ENCODE data around the gene DNAJC6. TPM values are rescaled to one million over a fixed set of nuclear protein-coding genes. Genes with fewer than 3 reads are reported as not detected.

DNAJC6 gene
- polyA plus RNA-seq, 1 donor (not counting 4 experiments of a cell fraction or from before 2014, with no cell fraction given): 7.7 TPM

GRCh38 chr1:65398083-65398482, 88.7 kb downstream of the DNAJC6 start:
- H3K4me2 ChIP-seq (ENCODE audit: control insufficient read depth, extremely low read depth, insufficient read depth, low read depth, low read length): no peak overlapping the region
- H2AFZ ChIP-seq (ENCODE audit: control insufficient read depth, low read length): no peak overlapping the region
- DNase-seq (ENCODE audit: low read depth, low spot score) (no peak), FAIRE-seq (no peak)
- H3K9me1 ChIP-seq (ENCODE audit: control insufficient read depth, extremely low read depth, insufficient read depth, low read length): no peaks in the 10 kb centered on the region
- H3K79me2 ChIP-seq (ENCODE audit: control insufficient read depth, insufficient read depth, low read length): no peaks in the 10 kb centered on the region
- H3K4me1 ChIP-seq (ENCODE audit: control insufficient read depth, extremely low read depth, insufficient read depth, low read length): peaks cover 7% of the 10 kb centered on the region
- no peaks in the 10 kb centered on the region for H4K20me1 ChIP-seq (ENCODE audit: control insufficient read depth, extremely low read depth, insufficient read depth, low read length)
- TF ChIP-seq CTCF (optimal IDR thresholded peaks at IDR 0.05 in 1 of 3, IDR thresholded peaks at IDR 0.05 in 1 of 3, conservative IDR thresholded peaks at IDR 0.05 in 1 of 3; ENCODE audit: extremely low read depth in 1 of 3, insufficient read depth in 2 of 3, low read length in 3 of 3): no peak
- no peak for TF ChIP-seq EZH2 (IDR thresholded peaks at IDR 0.05; ENCODE audit: low read length)
- H3K36me3 ChIP-seq (ENCODE audit: control insufficient read depth in 2 of 2, extremely low read depth in 1 of 2, insufficient read depth in 2 of 2, low read length in 2 of 2): peaks cover 0 to 8% of the 10 kb centered on the region in 2 experiments
- H3K9me3 ChIP-seq (ENCODE audit: control insufficient read depth, low read depth, low read length): no peaks in the 10 kb centered on the region
- H3K27ac ChIP-seq (ENCODE audit: control insufficient read depth, insufficient read depth, low read length): no peak overlapping the region
- H3K9ac ChIP-seq (ENCODE audit: control insufficient read depth, extremely low read depth, insufficient read depth, low read length): no peak overlapping the region
- dilution Hi-C loops (cut with MboI; ENCODE audit: extremely low pct_ligation_motif_present, low sequenced_read_pairs): no loop called here
- no peaks in the 10 kb centered on the region for H3K27me3 ChIP-seq (ENCODE audit: control insufficient read depth, extremely low read depth, insufficient read depth, low read length)
- H3K4me3 ChIP-seq (ENCODE audit: control insufficient read depth in 2 of 3, extremely low read depth in 1 of 3, insufficient read depth in 2 of 3, low read depth in 1 of 3, low read length in 3 of 3): no peak overlapping the region

GRCh38 chr1:65399003-65399402, 89.7 kb downstream of the DNAJC6 start:
- Histone ChIP-seq H3K36me3 (ENCODE audit: control insufficient read depth in 2 of 2, extremely low read depth in 1 of 2, insufficient read depth in 2 of 2, low read length in 2 of 2) (peaks cover 0 to 7% of the 10 kb centered on the region in 2 experiments), H4K20me1 (ENCODE audit: control insufficient read depth, extremely low read depth, insufficient read depth, low read length) (no peaks in the 10 kb centered on the region), H3K9me1 (ENCODE audit: control insufficient read depth, extremely low read depth, insufficient read depth, low read length) (no peaks in the 10 kb centered on the region), H3K79me2 (ENCODE audit: control insufficient read depth, insufficient read depth, low read length) (no peaks in the 10 kb centered on the region), H3K4me1 (ENCODE audit: control insufficient read depth, extremely low read depth, insufficient read depth, low read length) (no peaks in the 10 kb centered on the region), H2AFZ (ENCODE audit: control insufficient read depth, low read length) (no peak overlapping the region), H3K27ac (ENCODE audit: control insufficient read depth, insufficient read depth, low read length) (no peak overlapping the region), H3K4me3 (ENCODE audit: control insufficient read depth in 2 of 3, extremely low read depth in 1 of 3, insufficient read depth in 2 of 3, low read depth in 1 of 3, low read length in 3 of 3) (no peak overlapping the region), H3K27me3 (ENCODE audit: control insufficient read depth, extremely low read depth, insufficient read depth, low read length) (no peaks in the 10 kb centered on the region), H3K9me3 (ENCODE audit: control insufficient read depth, low read depth, low read length) (no peaks in the 10 kb centered on the region), H3K4me2 (ENCODE audit: control insufficient read depth, extremely low read depth, insufficient read depth, low read depth, low read length) (no peak overlapping the region), H3K9ac (ENCODE audit: control insufficient read depth, extremely low read depth, insufficient read depth, low read length) (no peak overlapping the region)
- FAIRE-seq: no peak
- TF ChIP-seq CTCF (optimal IDR thresholded peaks at IDR 0.05 in 1 of 3, IDR thresholded peaks at IDR 0.05 in 1 of 3, conservative IDR thresholded peaks at IDR 0.05 in 1 of 3; ENCODE audit: extremely low read depth in 1 of 3, insufficient read depth in 2 of 3, low read length in 3 of 3) (no peak), EZH2 (IDR thresholded peaks at IDR 0.05; ENCODE audit: low read length) (no peak)
- dilution Hi-C loops (cut with MboI; ENCODE audit: extremely low pct_ligation_motif_present, low sequenced_read_pairs): no loop called here
- no peak for DNase-seq (ENCODE audit: low read depth, low spot score)

Data from keratinocyte (primary cell).